ENCODE results near the gene PREX1. TPM values are rescaled to one million over a fixed set of nuclear protein-coding genes. Genes with fewer than 3 reads are reported as not detected.

Gene PREX1
- total RNA-seq, 1 donor from 2014 or later = 235 TPM

DNA sequence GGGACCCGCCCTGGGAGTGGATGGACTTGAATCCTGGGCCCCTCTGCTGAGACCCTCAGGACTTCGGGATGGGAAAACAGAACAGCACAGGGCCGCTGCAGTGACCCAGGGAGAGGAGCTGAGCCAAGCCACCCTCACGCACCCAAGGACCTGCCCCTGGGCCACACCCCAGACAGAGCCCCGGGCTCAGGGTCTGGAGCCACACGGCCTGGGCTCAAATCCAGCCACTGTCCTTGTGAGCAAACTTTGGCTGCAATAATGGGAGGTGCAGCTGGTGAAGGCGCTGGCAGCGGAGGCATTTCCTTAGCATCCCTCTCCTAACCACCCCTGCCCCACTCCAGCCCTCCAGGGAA lies 207.7 kb downstream of the PREX1 start:
- Mint-ChIP-seq H3K4me3 (ENCODE audit: unreplicated experiment) (no peak overlapping the region), H3K27me3 (ENCODE audit: unreplicated experiment) (peaks cover 12% of the 10 kb centered on the region), H3K4me1 (ENCODE audit: low read depth, unreplicated experiment) (peaks cover 23% of the 10 kb centered on the region), H3K9me3 (ENCODE audit: unreplicated experiment) (peaks cover 19% of the 10 kb centered on the region), H3K27ac (ENCODE audit: unreplicated experiment) (no peak overlapping the region), H3K36me3 (ENCODE audit: unreplicated experiment) (no peaks in the 10 kb centered on the region)
- DNase-seq = no peak
- TF ChIP-seq, protein P1, sequence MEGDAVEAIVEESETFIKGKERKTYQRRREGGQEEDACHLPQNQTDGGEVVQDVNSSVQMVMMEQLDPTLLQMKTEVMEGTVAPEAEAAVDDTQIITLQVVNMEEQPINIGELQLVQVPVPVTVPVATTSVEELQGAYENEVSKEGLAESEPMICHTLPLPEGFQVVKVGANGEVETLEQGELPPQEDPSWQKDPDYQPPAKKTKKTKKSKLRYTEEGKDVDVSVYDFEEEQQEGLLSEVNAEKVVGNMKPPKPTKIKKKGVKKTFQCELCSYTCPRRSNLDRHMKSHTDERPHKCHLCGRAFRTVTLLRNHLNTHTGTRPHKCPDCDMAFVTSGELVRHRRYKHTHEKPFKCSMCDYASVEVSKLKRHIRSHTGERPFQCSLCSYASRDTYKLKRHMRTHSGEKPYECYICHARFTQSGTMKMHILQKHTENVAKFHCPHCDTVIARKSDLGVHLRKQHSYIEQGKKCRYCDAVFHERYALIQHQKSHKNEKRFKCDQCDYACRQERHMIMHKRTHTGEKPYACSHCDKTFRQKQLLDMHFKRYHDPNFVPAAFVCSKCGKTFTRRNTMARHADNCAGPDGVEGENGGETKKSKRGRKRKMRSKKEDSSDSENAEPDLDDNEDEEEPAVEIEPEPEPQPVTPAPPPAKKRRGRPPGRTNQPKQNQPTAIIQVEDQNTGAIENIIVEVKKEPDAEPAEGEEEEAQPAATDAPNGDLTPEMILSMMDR (IDR thresholded peaks at IDR 0.05; ENCODE audit: partially characterized antibody, unreplicated experiment) = no peak

DNA sequence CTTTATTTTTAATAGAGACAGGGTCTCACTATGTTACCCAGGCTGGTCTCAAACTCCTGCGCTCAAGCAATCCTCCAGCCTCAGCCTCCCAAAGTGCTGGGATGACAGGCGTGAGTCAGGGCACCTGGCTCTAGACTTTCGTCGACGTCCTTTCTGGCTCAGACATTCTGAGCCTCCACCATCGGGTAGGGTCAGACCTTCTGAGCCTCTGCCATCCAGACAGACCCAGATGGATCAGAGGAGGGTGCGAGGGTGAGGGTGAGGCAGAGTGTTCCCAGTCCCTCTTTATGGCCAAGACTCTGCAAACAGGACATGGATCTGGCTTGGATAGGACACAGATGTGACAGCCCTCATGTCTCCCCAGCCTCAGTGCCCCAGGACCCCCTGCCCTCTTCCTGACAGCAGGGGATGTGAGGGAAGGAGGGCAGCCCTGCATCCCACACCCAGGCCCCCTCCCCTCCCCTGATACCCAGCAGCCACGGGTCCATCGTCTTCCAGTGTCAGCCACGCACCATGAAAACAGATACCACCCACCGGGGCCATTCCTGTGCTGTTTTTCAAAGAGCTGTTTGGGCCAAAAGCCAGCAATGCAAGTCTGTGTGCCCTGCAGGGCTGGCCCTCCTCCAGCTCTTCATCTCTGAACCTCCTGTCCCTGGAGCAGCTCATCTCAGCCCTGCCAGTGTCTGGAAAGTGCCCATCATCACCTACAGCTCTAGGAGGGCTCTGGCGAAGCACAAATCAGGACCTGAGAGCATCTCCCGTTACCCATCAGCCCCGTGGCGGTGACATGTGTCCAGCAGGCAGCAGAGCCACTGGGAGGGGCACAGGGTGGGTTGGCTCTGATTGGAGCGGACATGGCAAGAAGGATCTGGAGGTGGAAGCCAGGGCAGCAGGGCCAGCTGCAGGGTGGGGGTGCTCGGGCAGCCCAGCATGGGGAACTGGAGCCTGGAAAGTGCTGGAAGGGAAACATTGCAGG lies 208.4 kb downstream of the PREX1 start:
- no peak overlapping the region for H3K4me3 Mint-ChIP-seq (ENCODE audit: unreplicated experiment)
- H3K9me3 Mint-ChIP-seq (ENCODE audit: unreplicated experiment) = peaks cover 15% of the 10 kb centered on the region
- peaks cover 17% of the 10 kb centered on the region for H3K4me1 Mint-ChIP-seq (ENCODE audit: low read depth, unreplicated experiment)
- H3K27me3 Mint-ChIP-seq (ENCODE audit: unreplicated experiment) = peaks cover 9% of the 10 kb centered on the region
- no peaks in the 10 kb centered on the region for H3K36me3 Mint-ChIP-seq (ENCODE audit: unreplicated experiment)
- H3K27ac Mint-ChIP-seq (ENCODE audit: unreplicated experiment) = no peak overlapping the region
- TF ChIP-seq, protein P1 (IDR thresholded peaks at IDR 0.05; ENCODE audit: partially characterized antibody, unreplicated experiment) = no peak
- DNase-seq = no peak

DNA sequence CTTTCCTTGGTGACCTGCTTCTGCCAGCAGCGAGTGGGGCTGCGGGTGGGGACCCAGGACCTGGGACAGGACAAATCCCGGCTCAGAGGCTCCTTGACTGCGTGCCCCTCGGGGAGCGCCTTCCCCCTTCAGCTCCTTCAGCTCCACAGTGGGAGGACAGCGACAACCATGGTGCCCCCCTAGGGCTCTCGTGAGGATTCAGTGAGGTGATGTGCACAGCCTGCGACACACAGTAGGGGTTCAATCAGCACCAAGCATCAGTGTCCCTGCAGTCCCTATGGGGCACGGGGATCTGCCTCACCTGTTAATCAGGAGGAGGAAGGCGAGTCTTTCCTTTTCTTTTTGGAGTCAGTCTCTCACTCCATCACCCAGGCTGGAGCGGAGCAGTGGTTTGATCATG lies 209.2 kb downstream of the PREX1 start:
- H3K27me3 Mint-ChIP-seq (ENCODE audit: unreplicated experiment) = peaks cover 9% of the 10 kb centered on the region
- peaks cover 17% of the 10 kb centered on the region for H3K9me3 Mint-ChIP-seq (ENCODE audit: unreplicated experiment)
- H3K27ac Mint-ChIP-seq (ENCODE audit: unreplicated experiment) = no peak overlapping the region

DNA sequence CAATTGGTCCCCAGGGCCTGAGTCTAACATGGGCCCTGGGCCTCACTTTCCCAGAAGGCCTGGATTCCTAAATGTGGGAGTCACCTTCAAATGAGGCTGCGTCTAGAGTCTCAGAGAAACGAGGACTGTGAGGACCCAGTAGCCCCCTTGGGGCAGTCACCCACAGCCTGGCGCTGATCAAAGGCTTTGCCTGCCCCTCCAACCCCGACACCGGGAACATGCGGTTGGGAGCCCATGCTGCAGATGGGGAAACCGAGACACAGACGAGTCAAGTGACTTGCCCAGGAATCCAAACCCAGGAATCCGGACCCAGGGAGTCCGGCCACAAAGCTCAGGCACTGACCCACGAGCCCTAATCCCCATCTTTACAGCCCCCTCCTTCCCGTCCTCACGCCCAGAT lies 209.7 kb downstream of the PREX1 start:
- no peak for DNase-seq
- no peak overlapping the region for H3K27ac Mint-ChIP-seq (ENCODE audit: unreplicated experiment)
- no peaks in the 10 kb centered on the region for H3K36me3 Mint-ChIP-seq (ENCODE audit: unreplicated experiment)
- peaks cover 9% of the 10 kb centered on the region for H3K27me3 Mint-ChIP-seq (ENCODE audit: unreplicated experiment)
- TF ChIP-seq, protein P1 (IDR thresholded peaks at IDR 0.05; ENCODE audit: partially characterized antibody, unreplicated experiment) = no peak
- peaks cover 13% of the 10 kb centered on the region for H3K4me1 Mint-ChIP-seq (ENCODE audit: low read depth, unreplicated experiment)
- no peak overlapping the region for H3K4me3 Mint-ChIP-seq (ENCODE audit: unreplicated experiment)
- peaks cover 17% of the 10 kb centered on the region for H3K9me3 Mint-ChIP-seq (ENCODE audit: unreplicated experiment)

More for the DNA sequence above, 209.2 kb downstream of the PREX1 start:
- Mint-ChIP-seq H3K4me1 (ENCODE audit: low read depth, unreplicated experiment) (peaks cover 16% of the 10 kb centered on the region), H3K36me3 (ENCODE audit: unreplicated experiment) (no peaks in the 10 kb centered on the region), H3K4me3 (ENCODE audit: unreplicated experiment) (no peak overlapping the region)
- DNase-seq = no peak
- TF ChIP-seq, protein P1 (IDR thresholded peaks at IDR 0.05; ENCODE audit: partially characterized antibody, unreplicated experiment) = no peak

DNA sequence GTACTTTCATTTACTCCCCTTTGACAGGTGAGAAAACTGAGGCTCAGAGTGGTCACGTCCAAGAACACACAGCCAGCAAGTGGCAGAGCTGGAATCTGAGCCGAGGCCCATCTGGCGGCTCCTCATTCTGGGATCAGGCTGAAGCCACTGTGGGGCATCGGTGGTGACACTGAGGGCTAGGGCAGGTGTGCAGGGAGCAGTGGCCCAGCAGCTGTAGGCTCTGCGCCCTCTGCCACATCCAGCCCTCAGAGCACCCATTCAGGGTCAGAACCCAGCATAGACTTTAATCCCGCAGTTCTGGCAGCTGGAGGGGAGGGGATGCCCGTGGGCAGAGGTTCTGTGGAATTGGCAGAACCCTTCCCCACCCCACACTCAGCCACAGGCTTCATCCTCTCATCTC lies 210.3 kb downstream of the PREX1 start:
- Mint-ChIP-seq H3K4me3 (ENCODE audit: unreplicated experiment) (no peak overlapping the region), H3K4me1 (ENCODE audit: low read depth, unreplicated experiment) (peaks cover 9% of the 10 kb centered on the region), H3K27ac (ENCODE audit: unreplicated experiment) (no peak overlapping the region), H3K27me3 (ENCODE audit: unreplicated experiment) (peaks cover 9% of the 10 kb centered on the region), H3K9me3 (ENCODE audit: unreplicated experiment) (peaks cover 14% of the 10 kb centered on the region), H3K36me3 (ENCODE audit: unreplicated experiment) (no peaks in the 10 kb centered on the region)
- TF ChIP-seq, protein P1 (IDR thresholded peaks at IDR 0.05; ENCODE audit: partially characterized antibody, unreplicated experiment) = no peak
- no peak for DNase-seq
